Middle frontal gyrus (tissue), 1 donor: Measurements from ENCODE around the gene CARF.

Experiments used
- DNase-seq: peaks from one replicate; pipeline ENCODE4 v3.0.0-alpha.2; 2015; ENCODE audit warnings: low spot score; ENCODE audit errors: extremely low spot score

The CARF gene

DNA sequence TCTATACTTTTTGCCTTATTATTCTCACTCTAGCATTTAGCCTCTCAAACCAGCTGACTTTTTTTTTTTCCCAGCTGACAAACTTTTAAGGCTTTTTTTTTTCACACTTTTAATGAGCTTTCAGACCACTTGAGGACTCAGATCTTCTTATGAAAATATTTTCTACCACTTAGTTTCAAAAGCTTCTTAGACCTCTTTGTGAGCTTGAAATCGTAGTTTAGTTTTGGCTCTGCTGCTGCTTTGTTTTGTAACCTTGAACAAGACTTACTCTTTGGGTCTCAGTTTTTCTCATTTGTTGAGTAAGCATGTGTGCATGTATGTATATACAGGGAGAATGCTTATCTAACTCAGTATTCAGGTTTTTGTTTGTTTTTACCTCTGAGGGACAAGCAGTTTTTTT is 106.1 kb downstream of the CARF start:
- DNase-seq, result no peak

DNA sequence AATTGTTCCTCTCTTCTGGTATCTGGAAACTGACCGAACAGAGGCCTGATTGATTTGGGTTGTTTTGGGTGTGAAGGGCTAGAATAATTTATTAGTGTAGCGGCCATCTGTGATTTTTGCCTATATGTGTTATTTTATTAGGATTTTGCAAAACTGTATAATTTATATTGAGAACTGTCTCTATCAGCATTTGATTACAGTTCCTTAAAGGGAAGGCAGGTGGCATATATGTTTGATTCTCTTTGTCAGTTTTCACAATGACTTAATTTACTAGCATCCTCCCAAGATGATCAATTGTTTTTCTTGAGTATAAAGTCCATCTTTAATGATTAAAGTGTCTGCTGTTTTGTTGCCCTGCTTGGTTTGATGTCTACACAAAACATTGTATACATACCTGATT is 107.1 kb downstream of the CARF start:
- no peak for DNase-seq

DNA sequence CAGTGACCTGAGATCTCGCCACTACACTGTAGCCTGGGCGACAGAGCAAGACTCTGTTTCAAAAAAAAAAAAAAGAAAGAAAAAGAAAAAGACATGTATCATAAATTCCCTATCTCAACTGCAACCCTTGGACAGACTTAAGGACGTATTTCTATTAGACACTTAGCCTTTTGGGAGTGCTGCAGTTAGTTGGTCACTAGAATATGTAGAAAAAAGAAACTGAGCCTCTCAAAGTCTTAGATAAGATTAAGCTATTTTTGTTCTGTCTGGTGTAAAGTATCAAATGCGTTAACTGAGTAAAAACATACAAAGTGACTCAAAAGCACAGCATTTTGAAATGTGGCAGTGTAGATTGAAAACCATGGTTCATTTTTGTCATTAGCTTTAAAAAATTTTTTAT is 109.9 kb downstream of the CARF start:
- DNase-seq, result no peak

DNA sequence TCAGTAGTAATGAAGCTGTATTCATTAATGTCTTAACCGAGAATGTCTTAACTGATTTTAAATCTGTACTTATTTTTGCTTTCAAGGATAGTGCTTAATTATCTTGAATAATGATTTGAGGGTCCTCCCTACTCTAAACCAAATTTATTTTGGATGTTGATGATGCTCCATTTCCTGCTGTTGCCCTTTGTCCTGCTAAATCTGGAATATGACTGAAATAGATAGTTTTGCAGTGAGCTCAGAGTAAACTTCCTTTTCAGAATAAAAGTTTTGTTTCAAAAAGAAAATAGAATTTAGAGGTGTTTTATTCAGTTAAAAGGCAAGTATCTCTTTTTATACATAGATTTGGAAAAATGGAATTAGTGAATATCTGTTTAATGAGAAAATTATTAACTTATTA is 110.7 kb downstream of the CARF start:
- no peak for DNase-seq

DNA sequence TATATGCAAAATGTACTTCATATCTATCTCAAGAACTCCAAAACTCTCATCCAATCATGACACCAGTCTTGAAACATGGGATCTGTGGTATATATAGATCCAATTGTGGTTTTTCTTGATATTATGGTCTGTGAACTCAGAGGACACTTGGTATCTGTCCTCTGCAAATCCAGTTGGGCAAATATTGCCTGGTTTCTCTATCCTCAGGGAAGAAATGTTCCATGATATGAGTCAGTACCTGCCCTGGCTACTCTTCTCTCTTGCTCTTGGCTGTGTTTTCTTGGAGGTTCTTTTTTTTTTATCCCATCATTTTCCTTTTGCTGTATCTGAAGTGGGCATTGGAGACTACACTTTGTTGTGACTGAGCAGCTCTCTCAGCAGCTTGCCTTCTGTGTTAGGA is 113.5 kb downstream of the CARF start:
- DNase-seq, result no peak

DNA sequence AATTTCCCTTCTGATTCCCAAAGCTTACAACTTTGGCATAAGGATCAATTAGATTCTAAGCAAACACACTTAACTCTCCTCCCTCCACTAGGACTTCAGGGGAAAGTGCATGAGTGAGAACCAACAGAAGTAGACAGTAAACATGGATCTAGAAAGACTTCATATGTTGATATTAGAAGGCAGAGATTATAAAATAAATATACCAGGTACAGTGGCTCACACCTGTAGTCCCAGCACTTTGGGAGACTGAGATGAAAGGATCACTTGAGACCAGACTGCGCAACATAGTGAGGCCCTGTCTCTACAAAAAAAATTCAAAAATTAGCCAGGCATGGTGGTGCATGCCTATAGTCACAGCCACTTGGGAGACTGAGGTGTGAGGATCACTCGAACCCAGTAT is 118.5 kb downstream of the CARF start:
- no peak for DNase-seq

- no peak for DNase-seq
Observed at GRCh38 chr2:203030991-203031390, 118.9 kb downstream of the CARF start.

DNA sequence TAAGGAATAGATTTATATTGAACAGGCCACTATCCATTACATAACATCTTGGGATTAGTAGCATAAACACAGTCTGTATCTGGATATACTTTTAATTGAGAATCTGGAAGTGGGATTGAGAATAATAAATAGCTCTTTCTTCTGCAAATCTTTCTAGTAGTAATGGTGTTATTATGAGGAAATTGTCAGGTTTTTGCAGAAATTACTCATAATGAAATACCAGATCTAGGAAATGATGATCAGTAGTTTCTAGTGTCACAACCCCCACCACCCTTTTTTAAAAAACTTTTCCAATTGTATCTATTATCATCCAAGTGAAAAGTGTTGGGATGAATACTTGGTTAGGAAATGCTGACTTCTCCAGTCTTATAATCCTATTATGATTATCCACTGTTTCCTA is 121.3 kb downstream of the CARF start:
- DNase-seq, result no peak

- no peak for DNase-seq
Observed at GRCh38 chr2:203035879-203036470, 123.9 kb downstream of the CARF start.
